Liver (tissue), 9 donors: ENCODE results near the gene RAD51B. TPM values are rescaled to one million over a fixed set of nuclear protein-coding genes. Genes with fewer than 3 reads are reported as not detected.

Source experiments
- DNase-seq: peaks from one replicate; pipeline ENCODE4 v3.0.0-alpha.2; 2017; ENCODE audit warnings: low spot score
- H3K27ac ChIP-seq, 2 donors: one replicate each; pipeline ENCODE4 v1.7.0; 2013; ENCODE audit warnings: inconsistent platforms in 2 of 2, low read length in 2 of 2, control low read depth in 1 of 2, low read depth in 1 of 2, mild to moderate bottlenecking in 1 of 2
- H3K27me3 ChIP-seq, 4 donors: one replicate each; pipeline versions ENCODE4 v1.6.1 to v1.7.0; 2013; ENCODE audit warnings: low read length in 3 of 4, inconsistent platforms in 1 of 4, mild to moderate bottlenecking in 1 of 4, moderate library complexity in 1 of 4; ENCODE audit not compliant: control insufficient read depth in 4 of 4, insufficient read depth in 4 of 4
- H3K36me3 ChIP-seq, 4 donors: one replicate each; pipeline versions ENCODE4 v1.6.1 to v1.7.0; 2013; ENCODE audit warnings: low read length in 3 of 4, mild to moderate bottlenecking in 3 of 4, low read depth in 1 of 4, moderate library complexity in 1 of 4; ENCODE audit not compliant: control insufficient read depth in 4 of 4, insufficient read depth in 3 of 4
- H3K4me1 ChIP-seq, 4 donors: one replicate each; pipeline versions ENCODE4 v1.6.1 to v1.7.0; 2013; ENCODE audit warnings: low read length in 3 of 4, mild to moderate bottlenecking in 3 of 4, moderate library complexity in 1 of 4; ENCODE audit not compliant: control insufficient read depth in 4 of 4, insufficient read depth in 4 of 4
- H3K4me3 ChIP-seq, 3 donors: one replicate each; pipeline versions ENCODE4 v1.6.1 to v1.7.0; 2013; ENCODE audit warnings: low read length in 3 of 3, control low read depth in 1 of 3, low read depth in 1 of 3, mild to moderate bottlenecking in 1 of 3
- H3K9ac ChIP-seq, 2 donors: one replicate each; pipeline ENCODE4 v1.7.0; 2013; ENCODE audit warnings: low read length in 2 of 2, mild to moderate bottlenecking in 2 of 2, moderate library complexity in 2 of 2, control low read depth in 1 of 2, low read depth in 1 of 2
- H3K9me3 ChIP-seq, 4 donors: one replicate each; pipeline versions ENCODE4 v1.6.1 to v1.7.0; 2013; ENCODE audit warnings: low read length in 3 of 4; ENCODE audit not compliant: control insufficient read depth in 4 of 4
- ATF3 ChIP-seq: IDR thresholded peaks from 2 replicates; pipeline ENCODE4 v1.6.1; 2016; ENCODE audit warnings: antibody characterized with exemption
- CTCF ChIP-seq: fragments of 150-350 bp; IDR thresholded peaks from 2 replicates; pipeline ENCODE4 v1.5.1; 2017; ENCODE audit warnings: improper control_type of control experiment, low read depth, low read length; ENCODE audit not compliant: missing input control
- EGR1 ChIP-seq, 2 donors: IDR thresholded peaks; 2 replicates each; pipeline ENCODE4 v1.6.1; 2016 to 2018; ENCODE audit warnings: antibody characterized with exemption in 2 of 2, low read depth in 2 of 2
- FOXA1 ChIP-seq: IDR thresholded peaks from 2 replicates; pipeline ENCODE4 v1.6.1; 2016; ENCODE audit warnings: antibody characterized with exemption
- FOXA2 ChIP-seq: IDR thresholded peaks from 2 replicates; pipeline ENCODE4 v1.6.1; 2016; ENCODE audit warnings: antibody characterized with exemption
- HNF4A ChIP-seq, 2 donors: conservative IDR thresholded peaks; 2 replicates each; pipeline ENCODE4 v1.6.1; 2016; ENCODE audit warnings: antibody characterized with exemption in 2 of 2, mild to moderate bottlenecking in 2 of 2
- HNF4G ChIP-seq: IDR thresholded peaks from 2 replicates; pipeline ENCODE4 v1.6.1; 2016; ENCODE audit warnings: antibody characterized with exemption
- JUND ChIP-seq, 2 donors: IDR thresholded peaks; 2 replicates each; pipeline ENCODE4 v1.6.1; 2016; ENCODE audit warnings: antibody characterized with exemption in 2 of 2
- MAX ChIP-seq: IDR thresholded peaks from 2 replicates; pipeline ENCODE4 v1.6.1; 2016; ENCODE audit warnings: antibody characterized with exemption
- NR2F2 ChIP-seq: IDR thresholded peaks from 2 replicates; pipeline ENCODE4 v1.6.1; 2016; ENCODE audit warnings: antibody characterized with exemption
- RAD21 ChIP-seq, 2 donors: IDR thresholded peaks; 2 replicates each; pipeline ENCODE4 v1.6.1; 2016; ENCODE audit warnings: antibody characterized with exemption in 2 of 2, mild to moderate bottlenecking in 2 of 2
- REST ChIP-seq: IDR thresholded peaks from 2 replicates; pipeline ENCODE4 v1.6.1; 2016; ENCODE audit warnings: antibody characterized with exemption, mild to moderate bottlenecking
- SP1 ChIP-seq: IDR thresholded peaks from 2 replicates; pipeline ENCODE4 v1.6.1; 2018; ENCODE audit warnings: antibody characterized with exemption, mild to moderate bottlenecking
- TAF1 ChIP-seq: conservative IDR thresholded peaks from 2 replicates; pipeline ENCODE4 v1.6.1; 2016; ENCODE audit warnings: antibody characterized with exemption, mild to moderate bottlenecking
- YY1 ChIP-seq: IDR thresholded peaks from 2 replicates; pipeline ENCODE4 v1.6.1; 2016; ENCODE audit warnings: antibody characterized with exemption, mild to moderate bottlenecking
- ZBTB33 ChIP-seq: IDR thresholded peaks from 2 replicates; pipeline ENCODE4 v1.6.1; 2016; ENCODE audit warnings: antibody characterized with exemption
- WGBS: extraction: QIAGEN DNeasy Blood & Tissue Kit; methylation state at CpG from one replicate; pipeline ENCODE4 v1.1.7; 2013; 5-methylcytosine and 5-hydroxymethylcytosine counted together
- polyA plus RNA-seq, 2 donors: library from polyadenylated mRNA; stranded (reverse) in 1 of 2; unstranded in 1 of 2; fragments of 200-250 nt in 1 of 2; fragments of >200 nt in 1 of 2; fragmentation: Nextera tagmentation in 1 of 2; extraction: Ambion mirVana in 1 of 2; gene quantifications; one replicate each; pipeline versions ENCODE4 v1.2.1 to v1.2.3, GENCODE V29; 2013 to 2015
- total RNA-seq, 2 donors: library from RNA; depleted of rRNA; stranded (reverse); fragments of >200 nt; gene quantifications; one replicate each; pipeline ENCODE4 v1.2.3, GENCODE V29; 2014
- donor health status: healthy.
- donor health status: healthy.
- donor health status: healthy.
- donor health status: healthy.
- donor health status: healthy.

Gene RAD51B
- total and polyA plus RNA-seq, 4 donors: 0.81 to 12.9 (median 2.4) TPM

GRCh38 chr14:68661226-68662225 is 841.9 kb downstream of the RAD51B start:
- 97% methylated on average over 14 of the region's 14 CpGs for WGBS

More at GRCh38 chr14:68661226-68662225, 841.9 kb downstream of the RAD51B start:
- Histone ChIP-seq H3K4me3 (no peak overlapping the region), H3K27ac (no peak overlapping the region), H3K9me3 (no peaks in the 10 kb centered on the region), H3K36me3 (no peaks in the 10 kb centered on the region), H3K9ac (no peak overlapping the region), H3K27me3 (no peaks in the 10 kb centered on the region), H3K4me1 (peaks cover 0 to 20% (median 12%) of the 10 kb centered on the region in 4 donors)
- no peak for TF ChIP-seq REST
- no peak for TF ChIP-seq CTCF
- no peak for TF ChIP-seq YY1
- no peak for TF ChIP-seq HNF4G
- no peak for TF ChIP-seq EGR1 (IDR thresholded peaks at IDR 0.05; ENCODE audit: low read depth in 2 of 2)
- no peak for TF ChIP-seq SP1
- TF ChIP-seq HNF4A (conservative IDR thresholded peaks at IDR 0.05): no peak
- no peak for TF ChIP-seq RAD21 (IDR thresholded peaks at IDR 0.05)
- no peak for TF ChIP-seq JUND (IDR thresholded peaks at IDR 0.05)
- TF ChIP-seq TAF1: no peak
- TF ChIP-seq MAX: no peak
- TF ChIP-seq ATF3: no peak
- TF ChIP-seq FOXA1: no peak
- TF ChIP-seq FOXA2: no peak
- no peak for TF ChIP-seq ZBTB33
- no peak for TF ChIP-seq NR2F2
- no peak for DNase-seq
